Activated naive CD8-positive, alpha-beta T cell treated with anti-CD3 and anti-CD28 coated beads for 36 hours (primary cell): ENCODE results near the gene TBC1D22A. TPM values are rescaled to one million over a fixed set of nuclear protein-coding genes. Genes with fewer than 3 reads are reported as not detected.

Experiments
- DNase-seq: peaks from one replicate; pipeline ENCODE4 v3.0.0; 2021
- H3K27ac Mint-ChIP-seq: one replicate; pipeline ENCODE4 v1.8.0; 2022; ENCODE audit warnings: mild to moderate bottlenecking, moderate library complexity, mixed read lengths
- H3K27me3 Mint-ChIP-seq: one replicate; pipeline ENCODE4 v1.8.0; 2022; ENCODE audit warnings: mild to moderate bottlenecking, mixed read lengths
- H3K36me3 Mint-ChIP-seq: one replicate; pipeline ENCODE4 v1.8.0; 2021; ENCODE audit warnings: mild to moderate bottlenecking, mixed read lengths
- H3K4me1 Mint-ChIP-seq: one replicate; pipeline ENCODE4 v1.8.0; 2021; ENCODE audit warnings: mixed read lengths
- H3K4me3 Mint-ChIP-seq: one replicate; pipeline ENCODE4 v1.8.0; 2022; ENCODE audit warnings: mild to moderate bottlenecking, moderate library complexity, mixed read lengths
- H3K9me3 Mint-ChIP-seq: one replicate; pipeline ENCODE4 v1.8.0; 2022; ENCODE audit warnings: mixed read lengths
- total RNA-seq, 2 experiments: library from RNA; stranded (reverse); gene quantifications; one replicate each; pipeline ENCODE4 v1.2.3, GENCODE V29; 2021

TBC1D22A gene
- total RNA-seq, 2 experiments from 2014 or later = 42.1 to 42.4 TPM

- Mint-ChIP-seq H3K27ac (peak overlapping the region; percentile 36), H3K36me3 (peaks cover 30% of the 10 kb centered on the region), H3K9me3 (no peaks in the 10 kb centered on the region), H3K4me3 (no peak overlapping the region), H3K4me1 (peaks cover 2% of the 10 kb centered on the region), H3K27me3 (no peaks in the 10 kb centered on the region)
- DNase-seq = no peak
Measured at GRCh38 chr22:46861468-46862367, 99.3 kb downstream of the TBC1D22A start.

- peaks cover 38% of the 10 kb centered on the region for H3K36me3 Mint-ChIP-seq
- H3K27me3 Mint-ChIP-seq = no peaks in the 10 kb centered on the region
- peaks cover 2% of the 10 kb centered on the region for H3K4me1 Mint-ChIP-seq
- DNase-seq = no peak
- no peak overlapping the region for H3K27ac Mint-ChIP-seq
- no peaks in the 10 kb centered on the region for H3K9me3 Mint-ChIP-seq
- no peak overlapping the region for H3K4me3 Mint-ChIP-seq
Measured at GRCh38 chr22:46862418-46863324, 100.2 kb downstream of the TBC1D22A start.

- Mint-ChIP-seq H3K4me1 (peaks cover 2% of the 10 kb centered on the region), H3K9me3 (no peaks in the 10 kb centered on the region), H3K4me3 (no peak overlapping the region), H3K27ac (no peak overlapping the region), H3K27me3 (no peaks in the 10 kb centered on the region), H3K36me3 (peaks cover 45% of the 10 kb centered on the region)
- DNase-seq = no peak
Measured at GRCh38 chr22:46863794-46864193, 101.3 kb downstream of the TBC1D22A start.

- Mint-ChIP-seq H3K27ac (no peak overlapping the region), H3K36me3 (peaks cover 51% of the 10 kb centered on the region), H3K9me3 (peaks cover 5% of the 10 kb centered on the region), H3K4me1 (peaks cover 2% of the 10 kb centered on the region), H3K27me3 (no peaks in the 10 kb centered on the region), H3K4me3 (no peak overlapping the region)
- DNase-seq = no peak
Measured at GRCh38 chr22:46864314-46865051, 102.0 kb downstream of the TBC1D22A start.

- H3K4me3 Mint-ChIP-seq = no peak overlapping the region
- H3K4me1 Mint-ChIP-seq = peaks cover 2% of the 10 kb centered on the region
- H3K9me3 Mint-ChIP-seq = peaks cover 5% of the 10 kb centered on the region
- DNase-seq = no peak
- H3K27me3 Mint-ChIP-seq = no peaks in the 10 kb centered on the region
- no peak overlapping the region for H3K27ac Mint-ChIP-seq
- peaks cover 56% of the 10 kb centered on the region for H3K36me3 Mint-ChIP-seq
Measured at GRCh38 chr22:46865052-46865434, 102.6 kb downstream of the TBC1D22A start.

GRCh38 chr22:46865642-46866041, 103.2 kb downstream of the TBC1D22A start:
- Mint-ChIP-seq H3K4me3 (no peak overlapping the region), H3K4me1 (peaks cover 2% of the 10 kb centered on the region), H3K36me3 (peaks cover 62% of the 10 kb centered on the region), H3K9me3 (peaks cover 8% of the 10 kb centered on the region), H3K27me3 (no peaks in the 10 kb centered on the region), H3K27ac (no peak overlapping the region)
- DNase-seq = no peak

GRCh38 chr22:46866591-46866990, 104.1 kb downstream of the TBC1D22A start:
- no peak for DNase-seq
- Mint-ChIP-seq H3K36me3 (peaks cover 72% of the 10 kb centered on the region), H3K27ac (no peak overlapping the region), H3K4me1 (peaks cover 2% of the 10 kb centered on the region), H3K4me3 (no peak overlapping the region), H3K9me3 (peaks cover 16% of the 10 kb centered on the region), H3K27me3 (no peaks in the 10 kb centered on the region)

GRCh38 chr22:46867106-46867505, 104.7 kb downstream of the TBC1D22A start:
- Mint-ChIP-seq H3K27me3 (no peaks in the 10 kb centered on the region), H3K36me3 (peaks cover 73% of the 10 kb centered on the region), H3K4me1 (peaks cover under 1% of the 10 kb centered on the region), H3K27ac (no peak overlapping the region), H3K4me3 (no peak overlapping the region), H3K9me3 (peaks cover 19% of the 10 kb centered on the region)
- DNase-seq = no peak

- Mint-ChIP-seq H3K27me3 (no peaks in the 10 kb centered on the region), H3K4me3 (no peak overlapping the region), H3K4me1 (peaks cover 3% of the 10 kb centered on the region), H3K36me3 (peaks cover 78% of the 10 kb centered on the region), H3K9me3 (peaks cover 24% of the 10 kb centered on the region), H3K27ac (no peak overlapping the region)
- no peak for DNase-seq
Measured at GRCh38 chr22:46869329-46869728, 106.9 kb downstream of the TBC1D22A start.

GRCh38 chr22:46869831-46870441, 107.5 kb downstream of the TBC1D22A start:
- Mint-ChIP-seq H3K36me3 (peaks cover 75% of the 10 kb centered on the region), H3K4me3 (no peak overlapping the region), H3K4me1 (peaks cover 3% of the 10 kb centered on the region), H3K9me3 (peaks cover 24% of the 10 kb centered on the region), H3K27me3 (no peaks in the 10 kb centered on the region), H3K27ac (no peak overlapping the region)
- no peak for DNase-seq

GRCh38 chr22:46871826-46872225, 109.4 kb downstream of the TBC1D22A start:
- H3K4me1 Mint-ChIP-seq = peaks cover 12% of the 10 kb centered on the region
- H3K4me3 Mint-ChIP-seq = no peak overlapping the region
- no peak for DNase-seq
- no peak overlapping the region for H3K27ac Mint-ChIP-seq
- peaks cover 60% of the 10 kb centered on the region for H3K36me3 Mint-ChIP-seq
- H3K9me3 Mint-ChIP-seq = peaks cover 24% of the 10 kb centered on the region
- no peaks in the 10 kb centered on the region for H3K27me3 Mint-ChIP-seq

- H3K27ac Mint-ChIP-seq = no peak overlapping the region
- peaks cover 15% of the 10 kb centered on the region for H3K4me1 Mint-ChIP-seq
- H3K4me3 Mint-ChIP-seq = no peak overlapping the region
- no peak for DNase-seq
- peaks cover 20% of the 10 kb centered on the region for H3K9me3 Mint-ChIP-seq
- H3K27me3 Mint-ChIP-seq = no peaks in the 10 kb centered on the region
- peaks cover 37% of the 10 kb centered on the region for H3K36me3 Mint-ChIP-seq
Measured at GRCh38 chr22:46875089-46875488, 112.6 kb downstream of the TBC1D22A start.

- H3K27me3 Mint-ChIP-seq = no peaks in the 10 kb centered on the region
- H3K27ac Mint-ChIP-seq = no peak overlapping the region
- peaks cover 25% of the 10 kb centered on the region for H3K36me3 Mint-ChIP-seq
- peaks cover 9% of the 10 kb centered on the region for H3K9me3 Mint-ChIP-seq
- H3K4me3 Mint-ChIP-seq = no peak overlapping the region
- DNase-seq = no peak
- peaks cover 15% of the 10 kb centered on the region for H3K4me1 Mint-ChIP-seq
Measured at GRCh38 chr22:46876357-46876934, 114.0 kb downstream of the TBC1D22A start.
